SK-N-SH (cell line): Measurements from ENCODE around the gene SRCIN1. TPM values are rescaled to one million over a fixed set of nuclear protein-coding genes. Genes with fewer than 3 reads are reported as not detected.

Experiments
- CTCF ChIA-PET: fragments of 300-600, 350-600 bp; formaldehyde crosslinking; extraction: SDS; loops from one replicate; lab custom pipeline; 2021; lab: Yijun Ruan, JAX
- POLR2A ChIA-PET: fragments of 350-600 bp; sonication (Branson Sonifier 250); formaldehyde crosslinking; extraction: SDS; loops from one replicate; lab custom pipeline; 2020; ENCODE audit warnings: antibody characterized with exemption, inconsistent platforms; lab: Yijun Ruan, JAX
- DNase-seq: peaks from one replicate; pipeline ENCODE4 v3.0.0; 2012
- H2AFZ ChIP-seq: fragments of 200-600 bp; sonication (generic); 2 replicates; pipeline ENCODE4 v1.8.1; 2016; ENCODE audit warnings: antibody characterized with exemption, mild to moderate bottlenecking, low read depth
- H3F3A ChIP-seq: fragments of 200-600 bp; sonication (generic); replicated peaks from 2 replicates; pipeline ENCODE3; 2016; ENCODE audit warnings: antibody characterized with exemption, mild to moderate bottlenecking; ENCODE audit not compliant: insufficient read depth
- H3K27ac ChIP-seq, 2 experiments: fragments of 200-500 bp in 1 of 2; fragments of 200-600 bp in 1 of 2; sonication (Bioruptor generic) in 1 of 2; sonication (generic), shearing (Covaris generic) in 1 of 2; 2 replicates each; pipeline versions ENCODE4 v1.5.1 to v1.6.1; 2014 to 2016; ENCODE audit warnings: low read depth in 2 of 2, inconsistent platforms in 1 of 2, low read length in 1 of 2, mild to moderate bottlenecking in 1 of 2, mixed read lengths in 1 of 2
- H3K27me3 ChIP-seq: fragments of 200-600 bp; sonication (generic), shearing (Covaris generic); 2 replicates; pipeline ENCODE4 v1.6.1; 2016; ENCODE audit warnings: mixed run types; ENCODE audit not compliant: insufficient read depth
- H3K36me3 ChIP-seq, 2 experiments: fragments of 200-500 bp in 1 of 2; fragments of 200-600 bp in 1 of 2; sonication (Bioruptor generic) in 1 of 2; sonication (generic) in 1 of 2; replicated peaks in 1 of 2; 2 replicates each; pipeline versions ENCODE3 to v1.5.1; 2014 to 2016; ENCODE audit warnings: low read length in 1 of 2, mild to moderate bottlenecking in 1 of 2; ENCODE audit not compliant: insufficient read depth in 2 of 2, control insufficient read depth in 1 of 2
- H3K4me1 ChIP-seq, 2 experiments: fragments of 200-500 bp in 1 of 2; fragments of 200-600 bp in 1 of 2; sonication (Bioruptor generic) in 1 of 2; sonication (generic), shearing (Covaris generic) in 1 of 2; 2 replicates each; pipeline versions ENCODE4 v1.5.1 to v1.6.1; 2014 to 2016; ENCODE audit warnings: low read depth in 1 of 2, low read length in 1 of 2, mixed run types in 1 of 2; ENCODE audit not compliant: insufficient read depth in 2 of 2, control insufficient read depth in 1 of 2
- H3K4me2 ChIP-seq: fragments of 200-600 bp; sonication (generic), shearing (Covaris generic); 2 replicates; pipeline ENCODE4 v1.6.1; 2017; ENCODE audit warnings: mixed run types
- H3K4me3 ChIP-seq, 2 experiments: fragments of 200-500 bp in 1 of 2; fragments of 200-600 bp in 1 of 2; sonication (Bioruptor generic) in 1 of 2; sonication (generic), shearing (Covaris generic) in 1 of 2; 2 replicates each; pipeline versions ENCODE4 v1.5.1 to v1.8.1; 2014 to 2016; ENCODE audit warnings: low read depth in 2 of 2, inconsistent platforms in 1 of 2, low read length in 1 of 2, mild to moderate bottlenecking in 1 of 2, mixed read lengths in 1 of 2, moderate library complexity in 1 of 2
- H3K79me2 ChIP-seq: fragments of 200-600 bp; sonication (generic); 2 replicates; pipeline ENCODE4 v1.8.1; 2017; ENCODE audit warnings: mild to moderate bottlenecking; ENCODE audit not compliant: insufficient read depth
- H3K9ac ChIP-seq: fragments of 200-600 bp; sonication (generic); 2 replicates; pipeline ENCODE4 v1.6.1; 2017; ENCODE audit warnings: mixed run types
- H3K9me2 ChIP-seq: fragments of 200-600 bp; sonication (generic); 2 replicates; pipeline ENCODE4 v1.6.1; 2017; ENCODE audit warnings: mixed run types
- H3K9me3 ChIP-seq: fragments of 200-600 bp; sonication (generic); 2 replicates; pipeline ENCODE4 v1.6.1; 2017; ENCODE audit warnings: mixed run types, mild to moderate bottlenecking, moderate library complexity
- H4K20me1 ChIP-seq: fragments of 200-600 bp; sonication (generic); 2 replicates; pipeline ENCODE4 v1.6.1; 2017; ENCODE audit warnings: mild to moderate bottlenecking, mixed run types; ENCODE audit not compliant: insufficient read depth
- ELF1 ChIP-seq: IDR thresholded peaks from 2 replicates; pipeline ENCODE4 v1.4.0; 2012
- EZH2phosphoT487 ChIP-seq: fragments of 200-600 bp; sonication (generic); IDR thresholded peaks from 2 replicates; pipeline ENCODE4 v1.6.1; 2017; ENCODE audit warnings: low read depth, mixed run types, mild to moderate bottlenecking, antibody characterized with exemption, moderate library complexity, borderline replicate concordance
- FOSL2 ChIP-seq: IDR thresholded peaks from 2 replicates; pipeline ENCODE4 v1.4.0; 2012; ENCODE audit warnings: low read depth, mild to moderate bottlenecking, moderate library complexity, borderline replicate concordance
- FOXJ3 ChIP-seq: sonication (generic); formaldehyde crosslinking; IDR thresholded peaks from 2 replicates; pipeline ENCODE4 v1.5.1; 2020; ENCODE audit warnings: mild to moderate bottlenecking, missing genetic modification reagents
- FOXM1 ChIP-seq: IDR thresholded peaks from 2 replicates; pipeline ENCODE4 v1.4.0; 2012; ENCODE audit warnings: low read depth, mild to moderate bottlenecking
- GATA2 ChIP-seq: sonication (generic); formaldehyde crosslinking; IDR thresholded peaks from 2 replicates; pipeline ENCODE4 v1.5.0; 2020; ENCODE audit warnings: mild to moderate bottlenecking, missing genetic modification reagents
- JUND ChIP-seq: IDR thresholded peaks from 2 replicates; pipeline ENCODE4 v1.4.0; 2012
- MAX ChIP-seq: IDR thresholded peaks from 2 replicates; pipeline ENCODE4 v1.4.0; 2012; ENCODE audit warnings: low read depth
- MEF2A ChIP-seq: IDR thresholded peaks from 2 replicates; pipeline ENCODE4 v1.4.0; 2012; ENCODE audit warnings: low read depth, borderline replicate concordance
- NFIC ChIP-seq: IDR thresholded peaks from 2 replicates; pipeline ENCODE4 v1.4.0; 2012; ENCODE audit warnings: borderline replicate concordance
- NRF1 ChIP-seq: IDR thresholded peaks from 2 replicates; pipeline ENCODE4 v1.6.1; 2012; ENCODE audit warnings: low read depth, mild to moderate bottlenecking, low read length
- RAD21 ChIP-seq: IDR thresholded peaks from 2 replicates; pipeline ENCODE4 v1.6.1; 2012; ENCODE audit warnings: mild to moderate bottlenecking, low read length
- RCOR1 ChIP-seq: fragments of 150-350 bp; IDR thresholded peaks from 2 replicates; pipeline ENCODE4 v1.6.1; 2017; ENCODE audit warnings: antibody characterized with exemption, low read length
- RFX5 ChIP-seq: IDR thresholded peaks from 2 replicates; pipeline ENCODE4 v1.6.1; 2012; ENCODE audit warnings: mild to moderate bottlenecking, improper control_type of control experiment, low read length
- TAF1 ChIP-seq: IDR thresholded peaks from 2 replicates; pipeline ENCODE4 v1.6.1; 2012; ENCODE audit warnings: low read depth, mild to moderate bottlenecking, low read length, moderate library complexity, borderline replicate concordance
- TEAD4 ChIP-seq: IDR thresholded peaks from 2 replicates; pipeline ENCODE4 v1.4.0; 2012; ENCODE audit warnings: mild to moderate bottlenecking, borderline replicate concordance; ENCODE audit not compliant: insufficient read depth
- YY1 ChIP-seq: IDR thresholded peaks from 2 replicates; pipeline ENCODE4 v1.4.0; 2012; ENCODE audit warnings: low read depth, mild to moderate bottlenecking
- WGBS: methylation state at CpG from one replicate; pipeline ENCODE4 v1.1.6; 2017; ENCODE audit warnings: low lambda C conversion rate; 5-methylcytosine and 5-hydroxymethylcytosine counted together
- polyA plus RNA-seq, 3 experiments: library from polyadenylated mRNA; depleted of rRNA; stranded (reverse); fragments of >200 nt; gene quantifications; 2 replicates each; pipeline ENCODE4 v1.2.3, GENCODE V29; 2012
- TF ChIP-seq, protein P1 (sequence below): IDR thresholded peaks from 2 replicates; pipeline ENCODE4 v1.4.0; 2012; ENCODE audit warnings: low read depth, borderline replicate concordance
- TF ChIP-seq, protein P2 (sequence below): IDR thresholded peaks from 2 replicates; pipeline ENCODE4 v1.6.1; 2012; ENCODE audit warnings: mild to moderate bottlenecking, low read depth, low read length, moderate library complexity
- TF ChIP-seq, protein P3 (sequence below): fragments of 150-350 bp; IDR thresholded peaks from 2 replicates; pipeline ENCODE4 v1.6.1; 2017; ENCODE audit warnings: antibody characterized with exemption, low read length, low read depth, borderline replicate concordance

The SRCIN1 gene
- polyA plus RNA-seq, 1 of the 3 experiments (the other 2 are of a cell fraction) = 1.0 TPM

DNA sequence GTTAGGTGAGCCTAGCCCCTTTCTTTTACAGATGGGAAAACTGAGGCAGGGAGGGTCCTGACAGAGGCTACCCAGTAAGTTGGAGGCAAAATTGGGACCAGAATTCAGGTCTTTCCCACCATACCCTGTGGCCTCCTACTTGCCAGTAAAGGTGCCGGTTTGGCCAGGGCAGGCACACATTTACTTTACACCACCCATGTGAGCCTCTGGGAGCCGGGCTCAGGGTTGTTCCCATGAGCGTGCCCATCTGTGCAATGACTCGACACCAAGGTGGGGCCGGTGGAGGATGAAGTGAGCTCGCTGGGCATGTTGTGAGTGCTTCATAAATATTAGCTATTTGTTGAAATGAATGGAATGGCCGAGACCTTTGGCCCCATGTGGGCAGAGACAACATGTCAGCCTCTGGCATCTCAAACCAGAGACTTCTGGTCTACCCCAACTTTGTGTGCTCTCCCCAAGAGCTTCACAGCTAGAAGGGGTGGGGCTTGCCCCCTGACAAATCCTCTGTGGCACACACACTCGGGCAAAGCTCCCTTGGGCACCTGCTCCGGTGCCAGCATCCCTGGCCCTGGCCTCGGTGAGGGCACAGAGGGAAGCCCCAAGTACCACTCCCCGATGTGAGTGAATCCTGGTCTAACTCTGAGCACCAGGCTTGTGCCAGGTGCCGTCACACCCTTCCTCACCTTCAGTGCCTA is 60.1 kb downstream of the SRCIN1 start:
- no peak overlapping the region for H3K4me3 ChIP-seq
- H3K4me2 ChIP-seq = no peak overlapping the region
- H3K79me2 ChIP-seq = no peaks in the 10 kb centered on the region
- H3K4me1 ChIP-seq = no peaks in the 10 kb centered on the region; a peak in 1 of 4 replicates
- H3K27ac ChIP-seq = no peak overlapping the region
- H2AFZ ChIP-seq = no peak overlapping the region
- no peak overlapping the region for H3K9ac ChIP-seq
- DNase-seq = no peak
- no peaks in the 10 kb centered on the region for H3F3A ChIP-seq
- 74% methylated on average over 9 of the region's 12 CpGs for WGBS
- no peaks in the 10 kb centered on the region for H4K20me1 ChIP-seq
- no peak for TF ChIP-seq YY1
- H3K9me3 ChIP-seq = no peaks in the 10 kb centered on the region
- H3K9me2 ChIP-seq = no peaks in the 10 kb centered on the region
- H3K36me3 ChIP-seq = no peaks in the 10 kb centered on the region
- H3K27me3 ChIP-seq = no peaks in the 10 kb centered on the region
- POLR2A ChIA-PET = no interaction called here
- CTCF ChIA-PET = interaction anchor here (0.8 to 5.2 kb wide), 6 partner anchors 10 to 122 kb away, joined by 3 to 21 read pairs (median 4); no protein-coding TSS in a partner anchor

GRCh38 chr17:38544839-38545209 is 60.9 kb downstream of the SRCIN1 start:
- WGBS = 88% methylated on average over 3 of the region's 7 CpGs
- Histone ChIP-seq H3K9me2 (no peaks in the 10 kb centered on the region), H3K4me2 (no peak overlapping the region), H3K4me1 (no peaks in the 10 kb centered on the region; a peak in 1 of 4 replicates), H2AFZ (no peak overlapping the region), H3K36me3 (no peaks in the 10 kb centered on the region), H3K79me2 (no peaks in the 10 kb centered on the region), H3K9ac (no peak overlapping the region), H3K27me3 (no peaks in the 10 kb centered on the region), H3K4me3 (no peak overlapping the region), H3K9me3 (no peaks in the 10 kb centered on the region), H4K20me1 (no peaks in the 10 kb centered on the region), H3K27ac (no peak overlapping the region), H3F3A (no peaks in the 10 kb centered on the region)
- DNase-seq = no peak
- ChIA-PET POLR2A (no interaction called here), CTCF (interaction anchor here (1.0 to 5.2 kb wide), 4 partner anchors 11 to 123 kb away, joined by 3 to 21 read pairs (median 6); no protein-coding TSS in a partner anchor)
- TF ChIP-seq MEF2A = no peak
- no peak for TF ChIP-seq FOSL2
- TF ChIP-seq, protein P1, sequence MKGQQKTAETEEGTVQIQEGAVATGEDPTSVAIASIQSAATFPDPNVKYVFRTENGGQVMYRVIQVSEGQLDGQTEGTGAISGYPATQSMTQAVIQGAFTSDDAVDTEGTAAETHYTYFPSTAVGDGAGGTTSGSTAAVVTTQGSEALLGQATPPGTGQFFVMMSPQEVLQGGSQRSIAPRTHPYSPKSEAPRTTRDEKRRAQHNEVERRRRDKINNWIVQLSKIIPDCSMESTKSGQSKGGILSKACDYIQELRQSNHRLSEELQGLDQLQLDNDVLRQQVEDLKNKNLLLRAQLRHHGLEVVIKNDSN = no peak
- no peak for TF ChIP-seq FOXM1
- TF ChIP-seq, protein P2, sequence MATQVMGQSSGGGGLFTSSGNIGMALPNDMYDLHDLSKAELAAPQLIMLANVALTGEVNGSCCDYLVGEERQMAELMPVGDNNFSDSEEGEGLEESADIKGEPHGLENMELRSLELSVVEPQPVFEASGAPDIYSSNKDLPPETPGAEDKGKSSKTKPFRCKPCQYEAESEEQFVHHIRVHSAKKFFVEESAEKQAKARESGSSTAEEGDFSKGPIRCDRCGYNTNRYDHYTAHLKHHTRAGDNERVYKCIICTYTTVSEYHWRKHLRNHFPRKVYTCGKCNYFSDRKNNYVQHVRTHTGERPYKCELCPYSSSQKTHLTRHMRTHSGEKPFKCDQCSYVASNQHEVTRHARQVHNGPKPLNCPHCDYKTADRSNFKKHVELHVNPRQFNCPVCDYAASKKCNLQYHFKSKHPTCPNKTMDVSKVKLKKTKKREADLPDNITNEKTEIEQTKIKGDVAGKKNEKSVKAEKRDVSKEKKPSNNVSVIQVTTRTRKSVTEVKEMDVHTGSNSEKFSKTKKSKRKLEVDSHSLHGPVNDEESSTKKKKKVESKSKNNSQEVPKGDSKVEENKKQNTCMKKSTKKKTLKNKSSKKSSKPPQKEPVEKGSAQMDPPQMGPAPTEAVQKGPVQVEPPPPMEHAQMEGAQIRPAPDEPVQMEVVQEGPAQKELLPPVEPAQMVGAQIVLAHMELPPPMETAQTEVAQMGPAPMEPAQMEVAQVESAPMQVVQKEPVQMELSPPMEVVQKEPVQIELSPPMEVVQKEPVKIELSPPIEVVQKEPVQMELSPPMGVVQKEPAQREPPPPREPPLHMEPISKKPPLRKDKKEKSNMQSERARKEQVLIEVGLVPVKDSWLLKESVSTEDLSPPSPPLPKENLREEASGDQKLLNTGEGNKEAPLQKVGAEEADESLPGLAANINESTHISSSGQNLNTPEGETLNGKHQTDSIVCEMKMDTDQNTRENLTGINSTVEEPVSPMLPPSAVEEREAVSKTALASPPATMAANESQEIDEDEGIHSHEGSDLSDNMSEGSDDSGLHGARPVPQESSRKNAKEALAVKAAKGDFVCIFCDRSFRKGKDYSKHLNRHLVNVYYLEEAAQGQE = no peak
- TF ChIP-seq, protein P3, sequence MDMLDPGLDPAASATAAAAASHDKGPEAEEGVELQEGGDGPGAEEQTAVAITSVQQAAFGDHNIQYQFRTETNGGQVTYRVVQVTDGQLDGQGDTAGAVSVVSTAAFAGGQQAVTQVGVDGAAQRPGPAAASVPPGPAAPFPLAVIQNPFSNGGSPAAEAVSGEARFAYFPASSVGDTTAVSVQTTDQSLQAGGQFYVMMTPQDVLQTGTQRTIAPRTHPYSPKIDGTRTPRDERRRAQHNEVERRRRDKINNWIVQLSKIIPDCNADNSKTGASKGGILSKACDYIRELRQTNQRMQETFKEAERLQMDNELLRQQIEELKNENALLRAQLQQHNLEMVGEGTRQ = no peak
- TF ChIP-seq ELF1 = no peak
- TF ChIP-seq TAF1 = no peak
- TF ChIP-seq RFX5 = no peak
- no peak for TF ChIP-seq FOXJ3
- no peak for TF ChIP-seq JUND
- no peak for TF ChIP-seq NRF1
- no peak for TF ChIP-seq GATA2 (CRISPR knock-in tag)
- no peak for TF ChIP-seq NFIC
- no peak for TF ChIP-seq YY1
- no peak for TF ChIP-seq TEAD4
- no peak for TF ChIP-seq RAD21
- TF ChIP-seq EZH2phosphoT487 = no peak
- no peak for TF ChIP-seq RCOR1
- TF ChIP-seq MAX = no peak
